OCI-LY3 (cell line): ENCODE data around the gene LRP1B.

Source experiments
- H2AFZ ChIP-seq: fragments of 200-600, 300-600 bp; shearing (Covaris generic); 2 replicates; pipeline ENCODE4 v1.6.0; 2014; ENCODE audit warnings: antibody characterized with exemption, low read depth, low read length
- H3K27ac ChIP-seq: fragments of 200-600, 300-600 bp; sonication (generic); 2 replicates; pipeline ENCODE4 v1.5.1; 2014; ENCODE audit warnings: mild to moderate bottlenecking, low read length, moderate library complexity, mixed read lengths
- H3K27me3 ChIP-seq: fragments of 200-600, 300-600 bp; sonication (generic); 2 replicates; pipeline ENCODE4 v1.6.1; 2014; ENCODE audit warnings: low read depth, low read length, mixed read lengths
- H3K36me3 ChIP-seq: fragments of 200-600, 300-600 bp; sonication (generic); replicated peaks from 2 replicates; pipeline ENCODE3; 2014; ENCODE audit warnings: low read depth, low read length, mixed read lengths
- H3K4me1 ChIP-seq: fragments of 300-600, 200-600 bp; sonication (generic); 2 replicates; pipeline ENCODE4 v1.6.1; 2014; ENCODE audit warnings: low read length, mixed read lengths
- H3K4me2 ChIP-seq: fragments of 200-600, 300-600 bp; sonication (generic); 2 replicates; pipeline ENCODE4 v1.6.1; 2014; ENCODE audit warnings: low read length, mixed read lengths
- H3K4me3 ChIP-seq: fragments of 300-600, 200-600 bp; sonication (generic); 2 replicates; pipeline ENCODE4 v1.5.1; 2014; ENCODE audit warnings: antibody characterized with exemption, mild to moderate bottlenecking, low read length, moderate library complexity
- H3K79me2 ChIP-seq: fragments of 300-600, 200-600 bp; shearing (Covaris generic); 2 replicates; pipeline ENCODE4 v1.6.1; 2014; ENCODE audit warnings: mild to moderate bottlenecking, low read length, mixed read lengths
- H3K9ac ChIP-seq: fragments of 300-600, 200-600 bp; shearing (Covaris generic); 2 replicates; pipeline ENCODE4 v1.6.0; 2014; ENCODE audit warnings: mild to moderate bottlenecking, low read length, moderate library complexity
- H3K9me3 ChIP-seq: fragments of 200-600, 300-600 bp; shearing (Covaris generic); 2 replicates; pipeline ENCODE4 v1.6.1; 2014; ENCODE audit warnings: low read length, mixed read lengths; ENCODE audit not compliant: insufficient read depth
- H4K20me1 ChIP-seq: fragments of 200-600, 300-600 bp; sonication (generic); 2 replicates; pipeline ENCODE4 v1.6.1; 2016; ENCODE audit warnings: low read length, mixed read lengths; ENCODE audit not compliant: insufficient read depth
- EZH2phosphoT487 ChIP-seq: fragments of 200-600 bp; shearing (Covaris generic); IDR thresholded peaks from 2 replicates; pipeline ENCODE4 v1.6.1; 2018; ENCODE audit warnings: antibody characterized with exemption, mixed run types, low read depth
- TF ChIP-seq, protein P1 (sequence below): fragments of 200-600, 300-600 bp; sonication (generic); IDR thresholded peaks from 2 replicates; pipeline ENCODE4 v1.5.1; 2014; ENCODE audit warnings: antibody characterized with exemption, low read length, low read depth

The LRP1B gene

DNA sequence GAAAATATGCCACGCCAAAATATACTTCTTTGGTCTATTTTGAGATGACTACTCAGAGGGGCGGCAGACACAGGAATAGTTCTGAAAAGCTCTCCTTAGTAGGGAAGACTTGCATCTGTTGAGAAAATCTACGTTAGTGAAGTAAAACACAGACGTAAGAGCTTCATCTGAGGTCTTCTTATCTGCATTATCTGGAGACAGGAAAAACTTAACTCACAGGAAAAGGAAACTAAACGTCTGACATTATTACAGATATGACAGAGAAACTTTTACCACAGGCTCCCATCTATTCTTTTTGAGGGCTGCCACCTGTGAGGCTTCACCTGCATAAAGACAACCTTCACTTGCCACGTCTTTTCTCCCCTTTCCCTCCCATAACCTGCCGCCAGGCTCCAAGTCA, 1295.7 kb downstream of the LRP1B start:
- Histone ChIP-seq H4K20me1 (no peaks in the 10 kb centered on the region), H3K4me1 (peaks cover 22% of the 10 kb centered on the region), H3K79me2 (no peaks in the 10 kb centered on the region), H3K4me3 (no peak overlapping the region), H3K4me2 (peak overlapping the region; percentile 51), H3K9ac (no peak overlapping the region), H2AFZ (peak overlapping the region; percentile 61), H3K9me3 (no peaks in the 10 kb centered on the region), H3K36me3 (peaks cover 4% of the 10 kb centered on the region), H3K27me3 (no peaks in the 10 kb centered on the region), H3K27ac (no peak overlapping the region)
- TF ChIP-seq EZH2phosphoT487 = no peak
- TF ChIP-seq, protein P1, sequence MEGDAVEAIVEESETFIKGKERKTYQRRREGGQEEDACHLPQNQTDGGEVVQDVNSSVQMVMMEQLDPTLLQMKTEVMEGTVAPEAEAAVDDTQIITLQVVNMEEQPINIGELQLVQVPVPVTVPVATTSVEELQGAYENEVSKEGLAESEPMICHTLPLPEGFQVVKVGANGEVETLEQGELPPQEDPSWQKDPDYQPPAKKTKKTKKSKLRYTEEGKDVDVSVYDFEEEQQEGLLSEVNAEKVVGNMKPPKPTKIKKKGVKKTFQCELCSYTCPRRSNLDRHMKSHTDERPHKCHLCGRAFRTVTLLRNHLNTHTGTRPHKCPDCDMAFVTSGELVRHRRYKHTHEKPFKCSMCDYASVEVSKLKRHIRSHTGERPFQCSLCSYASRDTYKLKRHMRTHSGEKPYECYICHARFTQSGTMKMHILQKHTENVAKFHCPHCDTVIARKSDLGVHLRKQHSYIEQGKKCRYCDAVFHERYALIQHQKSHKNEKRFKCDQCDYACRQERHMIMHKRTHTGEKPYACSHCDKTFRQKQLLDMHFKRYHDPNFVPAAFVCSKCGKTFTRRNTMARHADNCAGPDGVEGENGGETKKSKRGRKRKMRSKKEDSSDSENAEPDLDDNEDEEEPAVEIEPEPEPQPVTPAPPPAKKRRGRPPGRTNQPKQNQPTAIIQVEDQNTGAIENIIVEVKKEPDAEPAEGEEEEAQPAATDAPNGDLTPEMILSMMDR = no peak

DNA sequence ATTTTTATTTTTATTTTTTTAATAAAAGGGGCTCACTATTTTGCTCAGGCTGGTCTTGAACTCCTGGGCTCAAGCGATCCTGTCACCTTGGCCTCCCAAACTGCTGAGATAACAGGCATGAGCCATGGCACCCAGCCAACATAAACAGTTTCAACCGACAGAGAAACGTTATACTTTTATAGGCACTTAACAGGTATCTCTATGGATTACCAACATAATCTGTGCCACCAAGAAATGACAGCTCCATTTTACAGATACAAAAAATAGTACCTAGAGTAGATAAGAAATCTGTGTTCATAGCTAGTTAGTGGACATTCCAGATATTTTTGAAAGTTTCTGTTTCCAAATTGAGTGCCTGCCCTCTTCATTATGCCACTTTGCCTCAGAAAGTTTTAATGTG, 1316.7 kb downstream of the LRP1B start:
- no peaks in the 10 kb centered on the region for H3K4me1 ChIP-seq
- H3K9me3 ChIP-seq = no peaks in the 10 kb centered on the region
- H2AFZ ChIP-seq = no peak overlapping the region
- TF ChIP-seq EZH2phosphoT487 = no peak
- TF ChIP-seq, protein P1 = no peak
- no peak overlapping the region for H3K9ac ChIP-seq
- no peaks in the 10 kb centered on the region for H3K36me3 ChIP-seq
- no peaks in the 10 kb centered on the region for H4K20me1 ChIP-seq
- no peaks in the 10 kb centered on the region for H3K79me2 ChIP-seq
- H3K4me3 ChIP-seq = no peak overlapping the region
- H3K27me3 ChIP-seq = no peaks in the 10 kb centered on the region
- no peak overlapping the region for H3K4me2 ChIP-seq
- H3K27ac ChIP-seq = no peak overlapping the region

DNA sequence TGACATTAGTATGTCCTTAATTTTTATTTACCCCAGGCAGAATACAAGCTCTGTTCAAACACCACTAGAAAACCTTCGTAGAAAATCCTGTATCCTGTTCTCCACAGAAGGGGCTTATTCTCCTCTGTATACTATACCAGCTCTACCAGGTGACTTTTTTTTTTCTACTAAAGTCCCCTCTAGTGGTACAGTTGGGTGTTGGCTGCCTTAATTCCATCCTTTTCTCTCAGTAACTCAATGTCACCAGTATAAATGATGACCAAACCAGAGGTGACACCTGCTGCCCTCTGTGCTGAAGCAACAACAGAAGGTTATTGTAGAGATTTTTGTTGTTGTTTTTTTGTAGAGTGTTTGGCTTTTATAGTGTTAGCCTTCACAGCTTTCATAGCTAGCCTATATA, 1322.0 kb downstream of the LRP1B start:
- TF ChIP-seq, protein P1 = peak; percentile 68
- no peak for TF ChIP-seq EZH2phosphoT487
- H4K20me1 ChIP-seq = no peaks in the 10 kb centered on the region

DNA sequence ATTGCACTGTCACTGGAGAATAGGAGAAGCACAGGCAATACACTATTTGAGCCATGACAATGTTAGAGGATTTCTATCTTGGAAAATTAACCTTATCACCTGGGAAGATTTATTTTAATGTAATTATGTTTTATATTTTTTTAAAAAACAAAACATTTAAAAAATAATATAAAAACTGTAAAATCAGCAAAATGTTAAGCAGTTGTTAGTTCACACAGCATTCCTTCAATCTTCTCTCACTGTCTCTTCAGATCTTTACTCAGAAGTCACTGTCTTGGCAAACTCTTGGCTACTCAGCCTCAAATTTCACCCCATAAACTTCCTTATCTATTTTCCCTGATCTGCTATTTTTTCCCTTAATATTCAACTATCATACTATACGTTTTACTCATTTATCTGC, 1322.6 kb downstream of the LRP1B start:
- Histone ChIP-seq H3K4me1 (no peaks in the 10 kb centered on the region), H3K4me3 (no peak overlapping the region), H3K79me2 (no peaks in the 10 kb centered on the region), H3K27me3 (no peaks in the 10 kb centered on the region), H3K36me3 (no peaks in the 10 kb centered on the region), H4K20me1 (no peaks in the 10 kb centered on the region), H3K9ac (no peak overlapping the region), H3K27ac (no peak overlapping the region), H2AFZ (no peak overlapping the region), H3K9me3 (no peaks in the 10 kb centered on the region), H3K4me2 (no peak overlapping the region)
- TF ChIP-seq, protein P1 = no peak
- TF ChIP-seq EZH2phosphoT487 = no peak

More for the DNA sequence above, 1322.0 kb downstream of the LRP1B start:
- no peak overlapping the region for H3K4me2 ChIP-seq
- no peaks in the 10 kb centered on the region for H3K79me2 ChIP-seq
- H3K9ac ChIP-seq = no peak overlapping the region
- H3K4me1 ChIP-seq = no peaks in the 10 kb centered on the region
- H3K9me3 ChIP-seq = no peaks in the 10 kb centered on the region
- H3K27me3 ChIP-seq = no peaks in the 10 kb centered on the region
- no peak overlapping the region for H3K4me3 ChIP-seq
- H3K36me3 ChIP-seq = no peaks in the 10 kb centered on the region
- H2AFZ ChIP-seq = no peak overlapping the region
- H3K27ac ChIP-seq = no peak overlapping the region
